T-cell (primary cell): ENCODE measurements around the gene TMEM79. TPM values are rescaled to one million over a fixed set of nuclear protein-coding genes. Genes with fewer than 3 reads are reported as not detected.

Experiments
- ATAC-seq, 4 experiments: fragments of 200-7000 bp in 3 of 4; fragments of 150-1000 bp in 1 of 4; cut with Tn5 transposase; replicated peaks in 1 of 4; 1 replicate in 3 of 4; 2 replicates in 1 of 4; pipeline ENCODE4 v1.10.0; 2021; ENCODE audit warnings: moderate library complexity in 3 of 4, mild to moderate bottlenecking in 2 of 4, moderate number of reproducible peaks in 1 of 4
- CTCF ChIA-PET, 2 donors: fragments of 300-600 bp; sonication (Branson Sonifier 250); formaldehyde crosslinking; loops; one replicate each; lab custom pipeline; 2022; ENCODE audit warnings: antibody characterized with exemption in 2 of 2; lab: Charles Lee
- POLR2A ChIA-PET, 2 donors: fragments of 300-600 bp; sonication (Branson Sonifier 250); formaldehyde crosslinking; loops; one replicate each; lab custom pipeline; 2022; ENCODE audit warnings: antibody characterized with exemption in 2 of 2; lab: Charles Lee
- DNase-seq, 35 experiments: peaks; one replicate each; pipeline versions ENCODE4 v3.0.0 to v3.0.0-alpha.2; 2013 to 2023
- H3K27ac ChIP-seq: one replicate; pipeline ENCODE4 v1.5.1; 2013; ENCODE audit warnings: low read length
- H3K27me3 ChIP-seq, 2 experiments: replicated peaks in 1 of 2; 1 replicate in 1 of 2; 2 replicates in 1 of 2; pipeline versions ENCODE4 v1.6.1 to v1.7.0; 2013; ENCODE audit warnings: low read length in 1 of 2, mixed read lengths in 1 of 2; ENCODE audit not compliant: control insufficient read depth in 2 of 2, insufficient read depth in 2 of 2; ENCODE audit errors: extremely low read depth in 1 of 2
- H3K36me3 ChIP-seq, 2 donors: 1 replicate in 1 of 2; 2 replicates in 1 of 2; pipeline versions ENCODE4 v1.6.1 to v1.7.0; 2013; ENCODE audit warnings: low read length in 1 of 2; ENCODE audit not compliant: control insufficient read depth in 2 of 2, insufficient read depth in 1 of 2; ENCODE audit errors: extremely low read depth in 1 of 2
- H3K4me1 ChIP-seq, 2 experiments: 1 replicate in 1 of 2; 2 replicates in 1 of 2; pipeline versions ENCODE4 v1.6.1 to v1.7.0; 2013; ENCODE audit warnings: low read length in 2 of 2, mixed read lengths in 1 of 2; ENCODE audit not compliant: insufficient read depth in 2 of 2, control insufficient read depth in 1 of 2; ENCODE audit errors: extremely low read depth in 1 of 2
- H3K4me3 ChIP-seq, 2 donors: 1 replicate in 1 of 2; 2 replicates in 1 of 2; pipeline versions ENCODE4 v1.5.1 to v1.7.0; 2013; ENCODE audit warnings: mild to moderate bottlenecking in 2 of 2, low read length in 1 of 2, moderate library complexity in 1 of 2; ENCODE audit not compliant: control insufficient read depth in 1 of 2; ENCODE audit errors: extremely low read depth in 1 of 2
- H3K9me3 ChIP-seq: 2 replicates; pipeline ENCODE4 v1.7.0; 2013
- H3K27ac Mint-ChIP-seq, 2 donors: one replicate each; pipeline ENCODE4 v1.8.0; 2020 to 2021; ENCODE audit warnings: mild to moderate bottlenecking in 2 of 2, mixed read lengths in 2 of 2
- H3K27me3 Mint-ChIP-seq, 2 donors: one replicate each; pipeline ENCODE4 v1.8.0; 2021 to 2022; ENCODE audit warnings: mixed read lengths in 2 of 2
- H3K36me3 Mint-ChIP-seq: one replicate; pipeline ENCODE4 v1.8.0; 2021; ENCODE audit warnings: mixed read lengths
- H3K4me1 Mint-ChIP-seq, 3 donors: one replicate each; pipeline ENCODE4 v1.8.0; 2020 to 2022; ENCODE audit warnings: mixed read lengths in 3 of 3, mild to moderate bottlenecking in 1 of 3
- H3K4me3 Mint-ChIP-seq, 3 donors: one replicate each; pipeline ENCODE4 v1.8.0; 2020 to 2022; ENCODE audit warnings: mild to moderate bottlenecking in 3 of 3, mixed read lengths in 3 of 3, moderate library complexity in 3 of 3
- H3K9me3 Mint-ChIP-seq, 3 donors: one replicate each; pipeline ENCODE4 v1.8.0; 2020 to 2022; ENCODE audit warnings: mixed read lengths in 3 of 3
- WGBS: methylation state at CpG from one replicate; pipeline ENCODE4 v1.1.5; 2013; ENCODE audit warnings: missing lambda C conversion rate; ENCODE audit not compliant: insufficient coverage; 5-methylcytosine and 5-hydroxymethylcytosine counted together
- total RNA-seq, 35 experiments: library from RNA in 6 of 35; stranded (reverse) in 6 of 35; fragments of 120-200 nt in 1 of 35; gene quantifications; one replicate each; pipeline versions ENCODE4 v1.2.1 to v1.2.4 and lab custom pipeline; 2013 to 2026

Gene TMEM79
- total RNA-seq, 5 donors from 2014 or later (not counting 1 experiment from before 2014, with no cell fraction given), result 4.9 to 17.6 (median 17.3) TPM

- Histone ChIP-seq H3K4me3 (no peak within 1 kb of the TSS), H3K36me3 (peaks cover 0 to under 1% of the 10 kb centered on the region in 2 donors), H3K27ac (no peak within 1 kb of the TSS), H3K4me1 (peaks cover 8 to 19% of the 10 kb centered on the region in 2 experiments), H3K27me3 (no peaks in the 10 kb centered on the region), H3K9me3 (no peaks in the 10 kb centered on the region)
- ChIA-PET CTCF (interaction anchor here in 1 of 2 donors (0.9 kb wide), 1 partner anchor 9 kb away, joined by 3 read pairs; no protein-coding TSS in a partner anchor), POLR2A (interaction anchor here in 1 of 2 donors (0.6 kb wide), 1 partner anchor 18 kb away, joined by 3 read pairs; no protein-coding TSS in a partner anchor)
- H3K27me3 Mint-ChIP-seq, result no peaks in the 10 kb centered on the region
- no peak within 1 kb of the TSS for H3K4me3 Mint-ChIP-seq
- H3K36me3 Mint-ChIP-seq, result no peaks in the 10 kb centered on the region
- no peak for ATAC-seq
- WGBS, result 97% methylated on average over 19 of the region's 19 CpGs
- H3K27ac Mint-ChIP-seq, result no peak within 1 kb of the TSS
- no peaks in the 10 kb centered on the region for H3K9me3 Mint-ChIP-seq
- H3K4me1 Mint-ChIP-seq, result peaks cover 14 to 20% (median 19%) of the 10 kb centered on the region in 3 donors
- no peak for DNase-seq
Measured at GRCh38 chr1:156298852-156299357, 14.8 kb downstream of the TMEM79 start, which contains the start of gene VHLL. VHLL (minus strand) TSS chr1:156299307; CDS start chr1:156299189, 118 bp downstream.

GRCh38 chr1:156303241-156303640, 19.1 kb downstream of the TMEM79 start:
- CTCF ChIA-PET, result interaction anchor here in 1 of 2 donors (0.6 kb wide), 1 partner anchor 41 kb away, joined by 3 read pairs; no protein-coding TSS in a partner anchor
- no peak overlapping the region for H3K4me3 ChIP-seq
- H3K9me3 ChIP-seq, result no peaks in the 10 kb centered on the region
- peaks cover 3 to 11% of the 10 kb centered on the region in 2 donors for H3K36me3 ChIP-seq
- ATAC-seq, result no peak
- peaks cover 9% of the 10 kb centered on the region for H3K36me3 Mint-ChIP-seq
- H3K9me3 Mint-ChIP-seq, result no peaks in the 10 kb centered on the region
- no CpG with 5 or more reads among the region's 4 CpGs for WGBS
- H3K27ac ChIP-seq, result no peak overlapping the region
- no peak for DNase-seq
- H3K27me3 ChIP-seq, result no peaks in the 10 kb centered on the region
- POLR2A ChIA-PET, result no interaction called here
- no peak overlapping the region for H3K4me3 Mint-ChIP-seq
- H3K27me3 Mint-ChIP-seq, result no peaks in the 10 kb centered on the region
- peak overlapping the region in 1 of 2 donors; percentile 2 for H3K27ac Mint-ChIP-seq
- H3K4me1 Mint-ChIP-seq, result no peaks in the 10 kb centered on the region
- no peaks in the 10 kb centered on the region for H3K4me1 ChIP-seq

- Histone ChIP-seq H3K4me3 (no peak overlapping the region), H3K27me3 (no peaks in the 10 kb centered on the region), H3K36me3 (peaks cover 3 to 29% of the 10 kb centered on the region in 2 donors), H3K9me3 (no peaks in the 10 kb centered on the region), H3K4me1 (no peaks in the 10 kb centered on the region), H3K27ac (no peak overlapping the region)
- WGBS, result 100% methylated on average over 1 of the region's 2 CpGs
- Mint-ChIP-seq H3K36me3 (peaks cover 19% of the 10 kb centered on the region), H3K4me3 (no peak overlapping the region), H3K4me1 (no peaks in the 10 kb centered on the region), H3K27me3 (no peaks in the 10 kb centered on the region), H3K9me3 (no peaks in the 10 kb centered on the region), H3K27ac (no peak overlapping the region)
- DNase-seq, result no peak
- ChIA-PET POLR2A (interaction anchor here in 1 of 2 donors (0.6 kb wide), 1 partner anchor 15 kb away, joined by 3 read pairs; no protein-coding TSS in a partner anchor), CTCF (no interaction called here)
- ATAC-seq, result no peak
Measured at GRCh38 chr1:156305215-156305614, 21.1 kb downstream of the TMEM79 start.

GRCh38 chr1:156308078-156308477, 24.0 kb downstream of the TMEM79 start:
- Mint-ChIP-seq H3K27me3 (no peaks in the 10 kb centered on the region), H3K36me3 (peaks cover 28% of the 10 kb centered on the region), H3K9me3 (no peaks in the 10 kb centered on the region), H3K4me3 (no peak overlapping the region), H3K27ac (peak overlapping the region in 1 of 2 donors; percentile 20), H3K4me1 (no peaks in the 10 kb centered on the region)
- Histone ChIP-seq H3K4me1 (no peaks in the 10 kb centered on the region), H3K4me3 (no peak overlapping the region), H3K9me3 (no peaks in the 10 kb centered on the region), H3K27ac (no peak overlapping the region), H3K27me3 (no peaks in the 10 kb centered on the region), H3K36me3 (peaks cover 3 to 53% of the 10 kb centered on the region in 2 donors)
- ChIA-PET CTCF (interaction anchor here in 1 of 2 donors (0.6 to 1.1 kb wide), 2 partner anchors 9 to 12 kb away, joined by 3 read pairs; partner anchors contain the start of gene VHLL), POLR2A (no interaction called here)
- ATAC-seq (no peak), DNase-seq (no peak)

GRCh38 chr1:156310962-156311361, 26.8 kb downstream of the TMEM79 start:
- H3K4me1 ChIP-seq, result no peaks in the 10 kb centered on the region
- Mint-ChIP-seq H3K27ac (no peak overlapping the region), H3K36me3 (peaks cover 37% of the 10 kb centered on the region), H3K4me1 (no peaks in the 10 kb centered on the region), H3K27me3 (no peaks in the 10 kb centered on the region), H3K4me3 (no peak overlapping the region), H3K9me3 (no peaks in the 10 kb centered on the region)
- no peak for ATAC-seq
- H3K27me3 ChIP-seq, result no peaks in the 10 kb centered on the region
- no peak for DNase-seq
- WGBS, result 90% methylated on average over 5 of the region's 6 CpGs
- H3K36me3 ChIP-seq, result peaks cover 7 to 72% of the 10 kb centered on the region in 2 donors
- no peak overlapping the region for H3K4me3 ChIP-seq
- no peaks in the 10 kb centered on the region for H3K9me3 ChIP-seq
- POLR2A ChIA-PET, result no interaction called here
- no peak overlapping the region for H3K27ac ChIP-seq
- CTCF ChIA-PET, result no interaction called here

GRCh38 chr1:156316909-156317308, 32.8 kb downstream of the TMEM79 start:
- no peak overlapping the region for H3K4me3 ChIP-seq
- no peaks in the 10 kb centered on the region for H3K9me3 Mint-ChIP-seq
- H3K27ac Mint-ChIP-seq, result no peak overlapping the region
- no peak overlapping the region for H3K27ac ChIP-seq
- ChIA-PET POLR2A (no interaction called here), CTCF (no interaction called here)
- no peaks in the 10 kb centered on the region for H3K4me1 ChIP-seq
- no peaks in the 10 kb centered on the region for H3K9me3 ChIP-seq
- peaks cover 43% of the 10 kb centered on the region for H3K36me3 Mint-ChIP-seq
- peaks cover 17 to 84% of the 10 kb centered on the region in 2 donors for H3K36me3 ChIP-seq
- DNase-seq, result no peak
- H3K4me1 Mint-ChIP-seq, result no peaks in the 10 kb centered on the region
- no peaks in the 10 kb centered on the region for H3K27me3 ChIP-seq
- no peak for ATAC-seq
- 97% methylated on average over 5 of the region's 7 CpGs for WGBS
- no peaks in the 10 kb centered on the region for H3K27me3 Mint-ChIP-seq
- H3K4me3 Mint-ChIP-seq, result no peak overlapping the region
